LNCaP clone FGC (cell line): ENCODE measurements around the gene MAPKAP1.

Experiments
- DNase-seq: peaks from one replicate; pipeline ENCODE4 v3.0.0-alpha.2; 2011; ENCODE audit warnings: low read depth
- H3K4me3 ChIP-seq: 2 replicates; pipeline ENCODE4 v1.5.1; 2011; ENCODE audit warnings: mild to moderate bottlenecking, low read depth, low read length, control low read depth
- CTCF ChIP-seq: IDR thresholded peaks from 2 replicates; pipeline ENCODE4 v1.5.1; 2012; ENCODE audit warnings: mild to moderate bottlenecking; ENCODE audit not compliant: control insufficient read depth, insufficient read depth; ENCODE audit errors: extremely low read depth

Gene MAPKAP1

GRCh38 chr9:125613141-125613540 is 93.9 kb downstream of the MAPKAP1 start:
- no peak for DNase-seq
- TF ChIP-seq CTCF = no peak

GRCh38 chr9:125612616-125613015 is 94.4 kb downstream of the MAPKAP1 start:
- DNase-seq = no peak
- no peak for TF ChIP-seq CTCF

More at GRCh38 chr9:125613141-125613540, 93.9 kb downstream of the MAPKAP1 start:
- no peak overlapping the region for H3K4me3 ChIP-seq

GRCh38 chr9:125611121-125611765 is 95.8 kb downstream of the MAPKAP1 start:
- DNase-seq = no peak
- no peak for TF ChIP-seq CTCF
- H3K4me3 ChIP-seq = no peak overlapping the region

More at GRCh38 chr9:125612616-125613015, 94.4 kb downstream of the MAPKAP1 start:
- no peak overlapping the region for H3K4me3 ChIP-seq

GRCh38 chr9:125609744-125610143 is 97.3 kb downstream of the MAPKAP1 start:
- no peak for TF ChIP-seq CTCF
- H3K4me3 ChIP-seq = no peak overlapping the region
- DNase-seq = no peak

- TF ChIP-seq CTCF = no peak
- no peak overlapping the region for H3K4me3 ChIP-seq
- no peak for DNase-seq
These were observed 98.4 kb downstream of the MAPKAP1 start for GRCh38 chr9:125608489-125609224.

GRCh38 chr9:125604196-125604595 is 102.8 kb downstream of the MAPKAP1 start:
- no peak overlapping the region for H3K4me3 ChIP-seq
- no peak for TF ChIP-seq CTCF
- no peak for DNase-seq
